Measurements from ENCODE around the gene GGCX.
"Not testable (repeated sequence)": the region's sequence is repeated elsewhere in the genome, so short reads cannot be mapped to it uniquely, and the experiment has no call there.

Gene GGCX

DNA sequence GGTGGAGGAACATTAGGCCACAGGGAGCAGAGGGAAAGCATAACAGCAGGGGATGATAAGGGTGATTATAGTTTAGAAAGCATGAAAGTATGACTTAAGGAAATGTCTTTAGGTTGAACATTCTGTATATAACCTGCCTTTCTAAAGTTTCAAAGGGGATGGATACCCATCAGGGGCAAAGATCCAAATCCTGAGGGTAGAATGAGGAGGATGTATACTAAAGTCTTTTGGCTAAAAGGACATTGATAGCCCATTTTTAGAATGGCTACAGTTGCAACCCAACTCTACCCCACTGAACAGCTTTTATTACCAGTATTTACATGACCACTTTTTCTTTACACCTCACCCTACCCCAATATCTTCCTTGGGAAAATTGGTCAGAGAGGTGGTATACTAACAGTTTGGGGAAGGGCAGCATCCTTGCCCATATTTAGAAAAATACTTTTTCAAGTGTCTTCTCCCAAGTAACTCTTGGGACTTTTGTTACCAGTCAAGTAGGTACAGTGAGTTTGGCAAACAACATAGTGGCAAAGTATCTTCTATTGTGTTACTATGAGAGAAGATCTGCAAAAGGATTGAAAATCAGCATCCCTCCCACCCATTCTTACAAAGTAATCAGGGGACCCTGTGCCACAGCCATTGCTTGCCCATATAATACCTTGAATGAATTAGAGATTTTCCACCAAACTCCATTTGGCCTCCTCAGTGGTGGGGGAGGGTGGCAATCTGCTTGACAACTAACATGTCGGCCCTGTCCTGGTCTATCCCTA lies 14.0 kb downstream of the GGCX start:
- no peak overlapping the region for H3K4me2 ChIP-seq (ENCODE audit: low read length)
- TF ChIP-seq, protein P1, sequence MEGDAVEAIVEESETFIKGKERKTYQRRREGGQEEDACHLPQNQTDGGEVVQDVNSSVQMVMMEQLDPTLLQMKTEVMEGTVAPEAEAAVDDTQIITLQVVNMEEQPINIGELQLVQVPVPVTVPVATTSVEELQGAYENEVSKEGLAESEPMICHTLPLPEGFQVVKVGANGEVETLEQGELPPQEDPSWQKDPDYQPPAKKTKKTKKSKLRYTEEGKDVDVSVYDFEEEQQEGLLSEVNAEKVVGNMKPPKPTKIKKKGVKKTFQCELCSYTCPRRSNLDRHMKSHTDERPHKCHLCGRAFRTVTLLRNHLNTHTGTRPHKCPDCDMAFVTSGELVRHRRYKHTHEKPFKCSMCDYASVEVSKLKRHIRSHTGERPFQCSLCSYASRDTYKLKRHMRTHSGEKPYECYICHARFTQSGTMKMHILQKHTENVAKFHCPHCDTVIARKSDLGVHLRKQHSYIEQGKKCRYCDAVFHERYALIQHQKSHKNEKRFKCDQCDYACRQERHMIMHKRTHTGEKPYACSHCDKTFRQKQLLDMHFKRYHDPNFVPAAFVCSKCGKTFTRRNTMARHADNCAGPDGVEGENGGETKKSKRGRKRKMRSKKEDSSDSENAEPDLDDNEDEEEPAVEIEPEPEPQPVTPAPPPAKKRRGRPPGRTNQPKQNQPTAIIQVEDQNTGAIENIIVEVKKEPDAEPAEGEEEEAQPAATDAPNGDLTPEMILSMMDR (IDR thresholded peaks at IDR 0.05; ENCODE audit: low read length) = no peak
- no peak for TF ChIP-seq EZH2 (IDR thresholded peaks at IDR 0.05; ENCODE audit: borderline replicate concordance, low read length)
- H3K9me3 ChIP-seq (ENCODE audit: low read length) = no peaks in the 10 kb centered on the region
- no peaks in the 10 kb centered on the region for H4K20me1 ChIP-seq (ENCODE audit: insufficient read depth, low read length)
- no peaks in the 10 kb centered on the region for H3K9me2 ChIP-seq (ENCODE audit: low read depth, low read length)
- H3K4me3 ChIP-seq (ENCODE audit: low read depth, low read length, poor library complexity, severe bottlenecking) = no peak overlapping the region
- H3K27me3 ChIP-seq (ENCODE audit: insufficient read depth, low read length) = no peaks in the 10 kb centered on the region
- H2AFZ ChIP-seq (ENCODE audit: low read length) = no peak overlapping the region
- H3F3A ChIP-seq (ENCODE audit: insufficient read depth, low read length) = peaks cover 19% of the 10 kb centered on the region
- H3K36me3 ChIP-seq (ENCODE audit: insufficient read depth, low read length) = peaks cover 77% of the 10 kb centered on the region
- H3K4me1 ChIP-seq (ENCODE audit: insufficient read depth, low read length, severe bottlenecking) = no peaks in the 10 kb centered on the region
- H3K79me2 ChIP-seq (ENCODE audit: insufficient read depth, low read length) = no peaks in the 10 kb centered on the region
- H3K27ac ChIP-seq (ENCODE audit: low read depth, low read length, poor library complexity, severe bottlenecking) = peak overlapping the region; percentile 22
- H3K9ac ChIP-seq (ENCODE audit: low read length) = no peak overlapping the region

DNA sequence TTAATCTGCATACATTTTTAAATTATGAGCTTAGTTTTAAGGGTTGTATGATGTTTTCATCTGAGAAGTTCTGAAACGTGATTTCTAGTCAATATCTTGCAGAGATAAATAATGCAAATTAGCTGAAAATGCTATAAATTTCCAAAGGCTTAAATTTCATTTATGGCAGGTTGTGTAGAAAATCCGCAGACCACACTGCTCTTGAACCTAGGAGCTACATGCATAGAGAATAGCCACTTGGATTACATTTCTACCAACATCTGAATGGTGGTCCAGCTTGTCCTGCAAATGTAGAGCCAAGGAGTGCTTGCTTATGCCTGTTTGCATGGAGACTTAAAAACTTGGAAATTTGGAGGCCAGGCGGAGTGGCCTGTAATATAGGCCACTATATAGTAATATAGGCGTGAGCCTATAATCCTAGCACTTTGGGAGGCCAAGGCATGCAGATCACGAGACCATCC lies 15.5 kb downstream of the GGCX start:
- Histone ChIP-seq H3K79me2 (ENCODE audit: insufficient read depth, low read length) (peaks cover 8% of the 10 kb centered on the region), H3K4me3 (ENCODE audit: low read depth, low read length, poor library complexity, severe bottlenecking) (no peak overlapping the region), H3K36me3 (ENCODE audit: insufficient read depth, low read length) (peaks cover 80% of the 10 kb centered on the region), H3F3A (ENCODE audit: insufficient read depth, low read length) (peaks cover 26% of the 10 kb centered on the region), H3K4me2 (ENCODE audit: low read length) (no peak overlapping the region), H3K4me1 (ENCODE audit: insufficient read depth, low read length, severe bottlenecking) (peaks cover 13% of the 10 kb centered on the region), H3K9me2 (ENCODE audit: low read depth, low read length) (no peaks in the 10 kb centered on the region), H2AFZ (ENCODE audit: low read length) (no peak overlapping the region), H3K9me3 (ENCODE audit: low read length) (no peaks in the 10 kb centered on the region), H3K9ac (ENCODE audit: low read length) (no peak overlapping the region), H3K27me3 (ENCODE audit: insufficient read depth, low read length) (no peaks in the 10 kb centered on the region), H4K20me1 (ENCODE audit: insufficient read depth, low read length) (no peaks in the 10 kb centered on the region), H3K27ac (ENCODE audit: low read depth, low read length, poor library complexity, severe bottlenecking) (peak overlapping the region; percentile 22)
- no peak for TF ChIP-seq EZH2 (IDR thresholded peaks at IDR 0.05; ENCODE audit: borderline replicate concordance, low read length)

DNA sequence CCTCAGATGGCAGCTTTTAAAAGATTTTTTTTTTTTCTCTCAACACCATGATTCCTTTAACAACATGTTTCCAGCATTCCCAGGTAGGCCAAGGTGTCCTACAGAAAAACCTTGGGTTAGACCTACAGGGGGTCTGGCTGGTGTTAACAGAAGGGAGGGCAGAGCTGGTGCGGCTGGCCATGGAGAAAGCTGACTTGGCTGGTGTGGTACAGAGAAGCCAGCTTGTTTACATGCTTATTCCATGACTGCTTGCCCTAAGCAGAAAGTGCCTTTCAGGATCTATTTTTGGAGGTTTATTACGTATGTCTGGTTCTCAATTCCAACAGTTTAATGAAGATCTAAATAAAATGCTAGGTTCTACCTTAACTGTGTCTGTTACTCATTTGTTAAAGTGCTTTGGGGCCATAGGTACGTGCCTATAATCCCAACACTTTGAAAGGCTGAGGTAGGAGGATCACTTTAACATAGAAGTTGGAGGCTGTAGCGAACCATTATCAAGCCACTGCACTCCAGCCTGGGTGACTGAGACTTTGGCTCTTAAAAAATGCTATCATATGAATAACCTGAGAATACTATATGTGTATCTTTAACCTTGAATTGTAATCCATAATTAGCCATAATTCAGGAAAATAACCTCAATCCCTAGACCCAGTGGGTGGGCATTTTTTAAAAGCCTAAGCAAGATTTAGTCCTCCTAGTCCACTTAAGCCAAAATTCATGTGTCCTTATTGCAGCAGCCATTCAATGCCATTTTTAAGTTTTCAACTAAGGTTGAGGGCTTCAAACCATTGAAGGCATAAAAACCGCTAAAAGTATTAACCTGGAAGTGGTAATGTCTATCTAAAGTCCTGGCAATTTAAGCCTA lies 16.1 kb downstream of the GGCX start:
- peaks cover 26% of the 10 kb centered on the region for H3F3A ChIP-seq (ENCODE audit: insufficient read depth, low read length)
- not testable (repeated sequence) for H3K27me3 ChIP-seq (ENCODE audit: insufficient read depth, low read length); H3K9me2 ChIP-seq (ENCODE audit: low read depth, low read length); H2AFZ ChIP-seq (ENCODE audit: low read length); H3K9me3 ChIP-seq (ENCODE audit: low read length); H3K27ac ChIP-seq (ENCODE audit: low read depth, low read length, poor library complexity, severe bottlenecking); H3K4me2 ChIP-seq (ENCODE audit: low read length); H4K20me1 ChIP-seq (ENCODE audit: insufficient read depth, low read length); H3K4me3 ChIP-seq (ENCODE audit: low read depth, low read length, poor library complexity, severe bottlenecking); H3K9ac ChIP-seq (ENCODE audit: low read length)
- H3K79me2 ChIP-seq (ENCODE audit: insufficient read depth, low read length) = peaks cover 15% of the 10 kb centered on the region
- H3K36me3 ChIP-seq (ENCODE audit: insufficient read depth, low read length) = peaks cover 80% of the 10 kb centered on the region
- peaks cover 18% of the 10 kb centered on the region for H3K4me1 ChIP-seq (ENCODE audit: insufficient read depth, low read length, severe bottlenecking)

DNA sequence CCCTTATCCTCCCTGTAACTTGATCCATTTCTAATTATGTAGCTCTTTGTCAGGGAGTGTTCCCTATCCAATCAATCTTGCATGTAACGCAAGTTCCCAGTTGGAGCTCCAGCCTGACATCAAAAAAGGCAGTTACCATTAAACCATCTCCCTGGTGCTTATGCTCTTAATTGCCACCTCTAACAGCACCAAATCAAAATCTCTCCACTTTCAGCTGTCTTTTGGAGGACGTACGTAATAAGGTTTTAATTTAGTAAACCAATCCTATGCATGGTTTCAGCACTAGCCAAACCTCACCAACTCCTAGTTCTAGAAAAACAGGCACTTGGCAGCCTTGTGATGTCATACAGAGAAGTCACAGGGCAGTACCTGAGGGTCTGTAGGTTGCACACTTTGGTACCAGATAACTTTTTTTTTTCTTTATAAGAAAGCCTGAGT lies 17.0 kb downstream of the GGCX start:
- H3K4me2 ChIP-seq (ENCODE audit: low read length); H4K20me1 ChIP-seq (ENCODE audit: insufficient read depth, low read length); H3K9me2 ChIP-seq (ENCODE audit: low read depth, low read length); H3K27ac ChIP-seq (ENCODE audit: low read depth, low read length, poor library complexity, severe bottlenecking); H2AFZ ChIP-seq (ENCODE audit: low read length); H3K9me3 ChIP-seq (ENCODE audit: low read length); H3K9ac ChIP-seq (ENCODE audit: low read length); H3K4me3 ChIP-seq (ENCODE audit: low read depth, low read length, poor library complexity, severe bottlenecking); H3K27me3 ChIP-seq (ENCODE audit: insufficient read depth, low read length): not testable (repeated sequence)
- H3K36me3 ChIP-seq (ENCODE audit: insufficient read depth, low read length) = peaks cover 83% of the 10 kb centered on the region
- peaks cover 24% of the 10 kb centered on the region for H3K79me2 ChIP-seq (ENCODE audit: insufficient read depth, low read length)
- H3F3A ChIP-seq (ENCODE audit: insufficient read depth, low read length) = peaks cover 26% of the 10 kb centered on the region
- peaks cover 18% of the 10 kb centered on the region for H3K4me1 ChIP-seq (ENCODE audit: insufficient read depth, low read length, severe bottlenecking)
